AG04450 (cell line): ENCODE data around the gene SMO. TPM values are rescaled to one million over a fixed set of nuclear protein-coding genes. Genes with fewer than 3 reads are reported as not detected.

Source experiments
- CTCF ChIA-PET: fragments of 300-600, 350-600 bp; formaldehyde crosslinking; extraction: SDS; loops from one replicate; lab custom pipeline; 2022; ENCODE audit warnings: antibody characterized with exemption, inconsistent platforms; lab: Charles Lee
- POLR2A ChIA-PET: fragments of 350-600 bp; formaldehyde crosslinking; extraction: SDS; loops from one replicate; lab custom pipeline; 2021; ENCODE audit warnings: antibody characterized with exemption, inconsistent platforms; lab: Yijun Ruan, JAX
- DNase-seq: peaks from one replicate; pipeline ENCODE4 v3.0.0-alpha.2; 2011; ENCODE audit warnings: low read depth, low spot score
- H3K27ac ChIP-seq: one replicate; pipeline ENCODE4 v1.5.1; 2012; ENCODE audit warnings: low read depth, low read length, control low read depth
- H3K27me3 ChIP-seq: one replicate; pipeline ENCODE4 v1.6.0; 2012; ENCODE audit warnings: low read length; ENCODE audit not compliant: control insufficient read depth, insufficient read depth
- H3K4me3 ChIP-seq: 2 replicates; pipeline ENCODE4 v1.5.1; 2011; ENCODE audit warnings: mild to moderate bottlenecking, low read depth, low read length, control low read depth
- H3K9me3 ChIP-seq: 2 replicates; pipeline ENCODE4 v1.5.1; 2012; ENCODE audit warnings: low read length; ENCODE audit not compliant: control insufficient read depth, insufficient read depth
- CTCF ChIP-seq: IDR thresholded peaks from 2 replicates; pipeline ENCODE4 v1.5.1; 2011; ENCODE audit warnings: low read depth, low read length, control low read depth, inconsistent platforms
- polyA plus RNA-seq: library from polyadenylated mRNA; depleted of rRNA; stranded (reverse); fragments of >200 nt; gene quantifications from 2 replicates; pipeline ENCODE4 v1.2.3, GENCODE V29; 2011

SMO gene
- polyA plus RNA-seq, 1 experiment: 20.8 TPM

GRCh38 chr7:129225206-129225930, 36.9 kb downstream of the SMO start:
- ChIA-PET CTCF (interaction anchor here (0.6 to 1.3 kb wide), 7 partner anchors 44 to 247 kb away, joined by 3 to 6 read pairs (median 3); no protein-coding TSS in a partner anchor), POLR2A (interaction anchor here (0.5 to 1.4 kb wide), 4 partner anchors 9 to 171 kb away, joined by 3 to 6 read pairs (median 4); partner anchors contain the start of gene TNPO3)
- peak overlapping the region; percentile 31 for H3K27ac ChIP-seq
- DNase-seq: no peak
- H3K9me3 ChIP-seq: no peaks in the 10 kb centered on the region
- no peak for TF ChIP-seq CTCF
- peak overlapping the region; percentile 77 for H3K4me3 ChIP-seq
- H3K27me3 ChIP-seq: no peaks in the 10 kb centered on the region

- Histone ChIP-seq H3K27ac (no peak overlapping the region), H3K9me3 (no peaks in the 10 kb centered on the region), H3K4me3 (peak overlapping the region; percentile 77), H3K27me3 (no peaks in the 10 kb centered on the region)
- no peak for DNase-seq
- ChIA-PET POLR2A (no interaction called here), CTCF (interaction anchor here (0.6 to 1.3 kb wide), 8 partner anchors 43 to 246 kb away, joined by 3 to 6 read pairs (median 3); no protein-coding TSS in a partner anchor)
- no peak for TF ChIP-seq CTCF
These were observed 37.6 kb downstream of the SMO start for GRCh38 chr7:129225931-129226572.

GRCh38 chr7:129227646-129228578, 39.5 kb downstream of the SMO start:
- DNase-seq: no peak

GRCh38 chr7:129228633-129229032, 40.2 kb downstream of the SMO start:
- ChIA-PET CTCF (interaction anchor here (1.0 kb wide), 1 partner anchor 10 kb away, joined by 4 read pairs; no protein-coding TSS in a partner anchor), POLR2A (no interaction called here)
- Histone ChIP-seq H3K27me3 (no peaks in the 10 kb centered on the region), H3K27ac (no peak overlapping the region), H3K9me3 (no peaks in the 10 kb centered on the region), H3K4me3 (no peak overlapping the region)
- DNase-seq: no peak
- no peak for TF ChIP-seq CTCF

More at GRCh38 chr7:129227646-129228578, 39.5 kb downstream of the SMO start:
- no peak overlapping the region for H3K4me3 ChIP-seq
- TF ChIP-seq CTCF: no peak
- POLR2A ChIA-PET: no interaction called here
- CTCF ChIA-PET: interaction anchor here (0.7 to 1.6 kb wide), 4 partner anchors 8 to 70 kb away, joined by 3 to 5 read pairs (median 4); no protein-coding TSS in a partner anchor
- H3K27me3 ChIP-seq: no peaks in the 10 kb centered on the region
- H3K9me3 ChIP-seq: no peaks in the 10 kb centered on the region
- H3K27ac ChIP-seq: no peak overlapping the region
